NB4 (cell line): Measurements from ENCODE around the gene KRTAP12-2.

ENCODE experiments used
- DNase-seq: peaks from one replicate; pipeline ENCODE4 v3.0.0; 2010; ENCODE audit warnings: low read depth
- H3K4me3 ChIP-seq: one replicate; pipeline ENCODE4 v1.5.1; 2011; ENCODE audit warnings: mild to moderate bottlenecking, low read depth, low read length, moderate library complexity
- MAX ChIP-seq: IDR thresholded peaks from 2 replicates; pipeline ENCODE4 v1.6.1; 2011; ENCODE audit warnings: low read depth, low read length
- MYC ChIP-seq: IDR thresholded peaks from 2 replicates; pipeline ENCODE4 v1.6.1; 2011; ENCODE audit warnings: low read depth, low read length
- POLR2A ChIP-seq: IDR thresholded peaks from 2 replicates; pipeline ENCODE4 v1.6.1; 2011; ENCODE audit warnings: mild to moderate bottlenecking; ENCODE audit not compliant: insufficient read length; ENCODE audit errors: extremely low read depth
- TF ChIP-seq, protein P1 (sequence below): IDR thresholded peaks from one replicate; pipeline ENCODE4 v1.5.1; 2012; ENCODE audit warnings: low read depth, low read length

KRTAP12-2 gene

GRCh38 chr21:44654576-44655175 is 12.1 kb downstream of the KRTAP12-2 start, which contains the start of gene KRTAP12-4:
Gene KRTAP12-4, minus strand, starts transcription at chr21:44654659. Its CDS starts 45 bp downstream, at chr21:44654614.
- H3K4me3 ChIP-seq = no peak within 1 kb of the TSS
- TF ChIP-seq MAX = no peak
- TF ChIP-seq, protein P1, sequence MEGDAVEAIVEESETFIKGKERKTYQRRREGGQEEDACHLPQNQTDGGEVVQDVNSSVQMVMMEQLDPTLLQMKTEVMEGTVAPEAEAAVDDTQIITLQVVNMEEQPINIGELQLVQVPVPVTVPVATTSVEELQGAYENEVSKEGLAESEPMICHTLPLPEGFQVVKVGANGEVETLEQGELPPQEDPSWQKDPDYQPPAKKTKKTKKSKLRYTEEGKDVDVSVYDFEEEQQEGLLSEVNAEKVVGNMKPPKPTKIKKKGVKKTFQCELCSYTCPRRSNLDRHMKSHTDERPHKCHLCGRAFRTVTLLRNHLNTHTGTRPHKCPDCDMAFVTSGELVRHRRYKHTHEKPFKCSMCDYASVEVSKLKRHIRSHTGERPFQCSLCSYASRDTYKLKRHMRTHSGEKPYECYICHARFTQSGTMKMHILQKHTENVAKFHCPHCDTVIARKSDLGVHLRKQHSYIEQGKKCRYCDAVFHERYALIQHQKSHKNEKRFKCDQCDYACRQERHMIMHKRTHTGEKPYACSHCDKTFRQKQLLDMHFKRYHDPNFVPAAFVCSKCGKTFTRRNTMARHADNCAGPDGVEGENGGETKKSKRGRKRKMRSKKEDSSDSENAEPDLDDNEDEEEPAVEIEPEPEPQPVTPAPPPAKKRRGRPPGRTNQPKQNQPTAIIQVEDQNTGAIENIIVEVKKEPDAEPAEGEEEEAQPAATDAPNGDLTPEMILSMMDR = no peak
- no peak for TF ChIP-seq MYC
- TF ChIP-seq POLR2A = no peak
- no peak for DNase-seq

- TF ChIP-seq POLR2A (no peak), MYC (no peak), MAX (no peak)
- TF ChIP-seq, protein P1 = no peak
- DNase-seq = no peak
- H3K4me3 ChIP-seq = no peak overlapping the region
Measured at GRCh38 chr21:44653656-44654575, 12.8 kb downstream of the KRTAP12-2 start.

DNA sequence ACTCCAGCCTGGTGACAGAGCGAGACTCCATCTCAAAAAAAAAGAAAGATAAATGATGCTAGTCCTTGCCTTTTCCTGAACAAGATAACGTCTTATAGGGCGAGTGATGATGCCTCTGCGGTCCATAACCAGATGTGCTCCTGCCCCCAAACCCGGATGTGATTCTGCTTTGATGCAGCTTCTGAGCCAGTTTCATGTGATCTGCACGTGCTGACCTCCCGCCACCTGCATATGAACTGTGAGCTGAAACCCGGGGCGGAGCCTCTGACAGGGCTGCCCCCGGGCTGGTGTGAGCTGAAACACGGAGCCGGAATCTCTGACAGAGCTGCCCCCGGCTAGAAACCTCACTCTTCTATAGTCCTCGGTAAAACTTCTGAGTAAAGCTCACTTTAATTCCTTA is 13.6 kb downstream of the KRTAP12-2 start:
- TF ChIP-seq, protein P1 = no peak
- TF ChIP-seq POLR2A (no peak), MYC (no peak), MAX (no peak)
- no peak for DNase-seq
- H3K4me3 ChIP-seq = no peak overlapping the region

GRCh38 chr21:44650973-44651675 is 15.6 kb downstream of the KRTAP12-2 start:
- DNase-seq = peak; percentile 82
- TF ChIP-seq, protein P1 = no peak
- TF ChIP-seq MAX (peak; percentile 53; the same call in 1 of the 2 replicates), MYC (peak; percentile 38)
- H3K4me3 ChIP-seq = no peak overlapping the region

GRCh38 chr21:44650265-44650972 is 16.3 kb downstream of the KRTAP12-2 start:
- no peak overlapping the region for H3K4me3 ChIP-seq
- DNase-seq = no peak
- no peak for TF ChIP-seq MYC
- TF ChIP-seq, protein P1 = no peak
- TF ChIP-seq POLR2A = no peak
- no peak for TF ChIP-seq MAX
